Activated CD8-positive, alpha-beta memory T cell treated with anti-CD3 and anti-CD28 coated beads, Interleukin-2, amount 50 U/mL, for 48 hours (primary cell): ENCODE results near the gene CFAP20DC.
"Not testable (repeated sequence)": the region's sequence is repeated elsewhere in the genome, so short reads cannot be mapped to it uniquely, and the experiment has no call there.

Experiments
- DNase-seq: peaks from one replicate; pipeline ENCODE4 v3.0.0-alpha.2; 2020

Gene CFAP20DC

DNA sequence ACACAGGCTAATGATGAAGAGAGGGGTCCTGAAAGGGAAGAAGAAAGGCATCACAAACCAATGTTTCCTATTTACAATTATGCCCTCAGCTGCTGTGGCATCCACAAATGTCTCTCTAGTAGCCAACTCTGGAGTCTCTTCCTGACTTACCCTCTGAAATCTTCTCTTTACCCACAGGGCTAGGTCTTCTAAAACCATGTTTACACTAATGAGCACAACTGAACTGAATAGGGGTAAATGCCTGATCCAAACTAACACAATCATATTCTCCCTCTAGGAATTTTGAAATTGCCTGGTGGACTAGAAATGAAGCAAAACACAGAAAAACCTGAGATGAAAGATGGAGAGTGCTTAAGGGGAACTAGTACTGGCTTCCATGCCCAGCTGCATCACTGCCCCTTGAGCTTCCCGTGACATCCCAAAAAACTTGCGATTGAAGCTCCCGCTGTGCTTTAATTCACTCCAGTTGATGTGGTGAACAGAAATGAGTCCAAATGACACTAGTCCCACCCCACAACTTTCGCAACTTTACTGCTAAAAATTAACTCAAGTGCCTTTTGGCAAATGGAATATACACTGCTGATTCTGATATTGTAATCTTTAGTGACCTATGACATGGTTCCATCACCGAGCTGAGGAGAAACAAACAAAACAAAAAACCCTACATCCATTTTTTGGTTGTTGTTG, 32.8 kb downstream of the CFAP20DC start:
- DNase-seq = no peak

DNA sequence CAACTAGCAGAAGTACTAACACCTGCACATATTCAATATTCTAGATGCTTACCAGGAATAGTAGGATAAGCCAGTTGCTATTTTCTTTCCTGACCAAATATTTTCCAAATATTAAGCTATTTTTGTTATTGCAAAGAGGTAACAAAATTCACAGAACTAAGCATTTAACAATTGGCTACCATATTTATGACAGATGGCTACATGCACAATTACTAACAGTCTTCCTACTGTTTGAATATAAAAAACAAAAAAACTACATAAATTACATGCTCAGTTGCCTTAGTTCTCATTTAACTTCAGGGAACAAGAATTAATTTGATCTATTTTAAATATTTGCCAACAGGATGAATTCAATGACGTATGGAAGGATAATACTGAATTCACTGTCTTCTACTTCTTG, 36.2 kb downstream of the CFAP20DC start:
- no peak for DNase-seq

GRCh38 chr3:59006634-59007517, 42.9 kb downstream of the CFAP20DC start:
- DNase-seq = no peak

GRCh38 chr3:59001675-59002074, 48.1 kb downstream of the CFAP20DC start:
- no peak for DNase-seq

DNA sequence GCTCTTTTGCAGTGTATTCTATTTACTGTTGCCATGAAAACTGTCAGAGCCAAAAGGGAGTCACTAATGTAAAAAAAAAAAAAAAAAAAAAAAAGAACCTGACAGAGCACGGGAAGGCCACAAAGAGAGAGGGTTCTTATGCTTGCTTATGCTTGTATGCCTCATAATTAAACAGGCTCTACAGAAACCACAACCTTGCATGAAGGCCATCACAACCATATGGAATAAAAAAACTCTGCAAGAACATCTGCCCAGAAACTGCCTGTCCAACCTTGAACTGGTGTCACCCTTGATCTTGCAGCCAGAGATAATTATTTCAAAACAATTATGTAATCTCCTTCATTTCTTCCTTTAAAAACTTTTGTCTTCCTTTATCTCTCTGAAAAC, 50.1 kb downstream of the CFAP20DC start:
- DNase-seq = no peak

DNA sequence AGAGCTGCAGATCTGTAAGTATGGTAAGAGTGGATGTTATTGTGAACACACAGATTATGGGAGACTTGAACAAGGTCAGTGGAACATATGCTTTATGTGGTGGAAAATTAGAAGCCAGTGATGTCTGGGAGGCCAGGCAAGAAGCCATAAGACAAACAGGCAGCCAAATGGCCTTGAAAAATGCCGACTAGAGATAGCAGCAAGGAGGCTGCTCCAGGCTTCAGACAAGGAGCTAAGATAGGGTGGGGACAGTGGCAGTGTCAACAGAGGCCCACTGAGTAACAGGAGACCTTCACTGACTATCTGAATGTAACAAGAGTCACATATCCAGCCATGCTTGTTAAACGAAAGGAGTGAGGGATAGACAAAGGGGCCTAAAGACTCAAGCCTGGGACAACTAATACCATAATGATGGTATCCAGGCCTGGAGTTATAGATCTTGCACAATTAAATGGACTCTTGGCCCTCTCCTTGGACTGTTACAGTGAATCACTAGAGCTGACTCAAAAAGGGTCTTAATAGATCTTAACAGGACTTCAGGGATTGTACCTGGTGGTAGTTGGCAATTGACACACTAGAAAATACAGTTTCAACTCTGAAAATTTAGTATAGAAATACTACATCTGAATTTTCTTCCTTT, 50.6 kb downstream of the CFAP20DC start:
- DNase-seq = no peak

DNA sequence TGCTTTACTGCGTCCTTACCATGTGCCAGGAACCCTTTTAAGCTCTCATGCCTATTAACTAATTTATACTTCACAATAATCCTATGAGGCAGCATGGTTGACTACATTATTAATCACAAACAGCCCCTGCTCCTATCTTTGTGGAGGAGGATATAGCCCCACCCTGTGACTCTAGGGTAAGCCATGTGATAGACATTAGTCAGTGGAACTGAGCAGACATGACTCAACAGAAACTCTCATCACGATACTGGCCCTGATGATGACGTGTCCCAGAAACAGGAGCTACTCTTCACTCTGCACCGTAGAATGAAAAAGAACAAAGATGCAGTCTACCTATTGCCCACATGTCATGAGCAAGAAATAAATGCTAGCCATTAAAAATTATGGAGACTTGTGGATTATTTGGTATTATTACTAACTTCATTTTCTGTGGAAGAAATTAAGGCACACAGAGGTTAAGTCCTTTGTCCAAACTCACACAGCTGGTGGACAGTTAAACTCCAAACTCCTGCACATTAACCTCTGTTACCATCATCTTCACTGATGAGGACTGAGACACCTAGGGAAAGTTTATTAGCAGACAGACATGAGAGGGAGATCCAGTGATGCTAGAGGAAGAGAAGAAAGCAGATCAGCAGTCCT, 51.2 kb downstream of the CFAP20DC start:
- no peak for DNase-seq

DNA sequence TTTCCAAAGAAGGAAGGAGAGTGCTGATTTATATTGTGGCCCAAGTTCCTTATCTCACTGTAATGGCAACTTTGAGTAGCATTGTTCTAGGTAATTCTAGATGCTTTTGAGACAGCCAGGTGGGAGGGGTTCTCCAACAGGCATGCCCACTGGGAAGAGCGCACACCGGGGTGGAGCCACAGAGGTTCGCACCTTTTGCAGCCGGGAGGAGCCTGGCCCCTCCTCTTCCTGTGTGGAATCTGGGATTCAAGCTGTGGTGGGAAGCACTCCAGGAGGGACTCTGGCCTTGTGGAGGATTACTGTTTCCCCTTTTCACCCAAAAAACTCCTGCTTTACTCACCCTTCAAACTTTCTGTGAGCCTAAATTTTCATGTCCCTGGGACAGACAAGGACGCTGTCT, 53.1 kb downstream of the CFAP20DC start:
- DNase-seq = no peak

DNA sequence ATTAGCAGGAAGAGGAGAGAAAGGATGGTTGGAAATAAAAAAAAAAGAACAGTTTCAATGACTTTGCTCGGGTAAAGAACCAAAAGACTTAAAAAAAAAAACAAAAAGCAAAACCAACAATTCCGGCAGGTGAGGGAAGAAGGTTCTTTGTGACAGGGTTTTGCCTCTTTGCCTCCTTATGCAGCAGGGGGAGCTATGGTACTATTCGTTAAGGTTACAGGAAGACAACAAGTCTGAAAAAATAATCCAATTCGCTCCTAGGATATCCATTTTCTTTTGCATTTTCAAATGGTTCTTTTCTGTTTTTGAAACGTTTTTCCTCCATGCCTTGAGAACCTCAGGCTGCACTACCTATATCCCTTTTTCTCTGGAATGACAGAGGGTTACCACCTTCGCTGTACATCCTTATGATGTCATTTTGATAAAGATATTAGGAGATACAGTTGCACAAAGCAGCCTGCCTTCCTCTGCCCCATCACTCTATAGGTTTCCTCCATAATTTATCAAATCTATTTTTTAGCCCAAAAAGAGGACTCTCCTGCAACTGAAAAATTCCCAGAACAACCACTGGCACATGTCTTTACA, 55.0 kb downstream of the CFAP20DC start:
- no peak for DNase-seq

DNA sequence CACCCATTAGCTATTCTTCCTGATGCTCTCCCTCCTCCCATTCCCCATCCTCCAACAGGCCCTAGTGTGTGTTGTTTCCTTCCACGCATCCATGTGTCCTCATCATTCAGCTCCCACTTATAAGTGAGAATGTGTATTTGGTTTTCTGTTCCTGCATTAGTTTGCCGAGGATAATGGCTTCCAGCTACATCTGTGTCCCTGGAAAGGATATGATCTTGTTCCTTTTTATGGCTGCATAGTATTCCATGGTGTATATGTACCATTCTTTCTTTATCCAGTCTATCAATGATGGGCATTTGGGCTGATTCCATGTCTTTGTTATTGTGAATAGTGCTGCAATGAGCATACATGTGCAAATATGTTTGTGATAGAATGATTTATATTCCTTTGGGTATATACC, 56.3 kb downstream of the CFAP20DC start:
- no peak for DNase-seq

GRCh38 chr3:58991623-58992022, 58.2 kb downstream of the CFAP20DC start:
- no peak for DNase-seq

DNA sequence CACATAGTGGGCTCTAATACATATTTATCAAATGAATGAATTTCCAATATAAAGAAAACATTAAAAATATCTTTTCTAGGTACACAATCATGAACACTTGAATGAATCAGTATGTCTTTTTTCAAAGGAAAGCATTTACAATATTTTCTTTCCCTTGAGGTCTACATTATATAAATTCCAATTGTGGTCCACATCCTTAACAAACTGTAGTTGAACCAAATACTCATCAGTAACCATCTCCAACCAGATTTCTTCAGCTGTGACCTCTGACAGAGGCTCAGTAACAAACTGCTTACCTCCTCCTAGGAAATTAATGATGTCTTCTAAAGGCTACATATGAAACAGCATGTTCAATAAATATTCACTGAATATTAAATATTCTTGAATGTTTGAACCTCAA, 58.8 kb downstream of the CFAP20DC start:
- no peak for DNase-seq

DNA sequence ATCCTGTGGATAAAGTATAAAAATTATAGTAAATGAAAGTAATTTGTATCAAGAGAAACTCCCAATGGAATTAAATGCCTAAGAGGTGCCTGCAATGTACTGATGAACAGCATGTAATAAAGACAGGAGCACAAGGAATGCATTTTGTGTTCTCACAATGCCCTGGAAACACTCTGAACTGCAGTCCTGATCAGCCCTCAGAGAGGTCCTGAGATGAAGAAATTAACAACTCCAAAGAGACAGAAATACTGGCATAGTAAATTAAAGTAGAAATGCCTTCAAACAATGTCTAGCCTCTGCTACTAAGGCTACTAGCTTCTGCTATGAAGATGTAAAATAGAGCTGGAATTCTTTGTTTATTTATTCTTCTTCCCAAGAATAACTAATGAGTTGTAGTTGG, 59.9 kb downstream of the CFAP20DC start:
- DNase-seq = no peak

DNA sequence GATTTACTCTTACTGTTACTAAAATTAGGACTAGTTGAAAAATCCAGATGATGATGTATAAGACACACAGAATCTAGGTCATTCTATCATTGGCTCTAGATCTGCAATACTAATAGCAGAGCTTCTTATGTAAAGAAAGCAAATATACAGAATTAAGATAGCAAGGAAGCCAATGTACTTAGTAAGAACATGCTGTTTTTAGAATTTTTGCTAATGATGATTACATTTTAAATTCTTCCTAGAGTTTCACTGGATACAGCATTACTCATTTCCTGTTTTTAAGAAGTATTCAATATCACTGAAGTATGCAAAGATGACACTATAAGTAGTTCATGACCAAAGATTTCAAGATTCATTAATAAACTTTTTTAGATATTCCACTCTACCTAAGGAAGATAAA, 60.7 kb downstream of the CFAP20DC start:
- DNase-seq = no peak

GRCh38 chr3:58988041-58988440, 61.8 kb downstream of the CFAP20DC start:
- no peak for DNase-seq

DNA sequence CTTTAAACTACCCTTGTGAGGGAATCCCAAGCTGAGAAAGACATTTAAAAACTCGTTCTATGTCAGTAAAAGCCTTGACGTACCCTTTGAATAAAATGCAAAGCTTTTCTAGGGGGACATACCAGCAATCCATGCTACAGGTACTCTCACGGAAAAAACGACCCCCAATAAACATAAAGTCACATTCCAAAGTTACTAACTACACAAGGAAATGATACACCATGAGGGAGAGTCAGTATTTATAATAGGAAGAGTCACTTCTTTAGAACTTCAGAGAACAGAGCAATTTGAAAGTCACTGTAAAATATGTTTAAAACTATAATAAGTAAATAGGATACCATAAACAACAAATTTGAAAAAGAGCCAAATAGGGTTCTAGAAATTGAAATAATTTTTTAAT, 63.2 kb downstream of the CFAP20DC start:
- no peak for DNase-seq

DNA sequence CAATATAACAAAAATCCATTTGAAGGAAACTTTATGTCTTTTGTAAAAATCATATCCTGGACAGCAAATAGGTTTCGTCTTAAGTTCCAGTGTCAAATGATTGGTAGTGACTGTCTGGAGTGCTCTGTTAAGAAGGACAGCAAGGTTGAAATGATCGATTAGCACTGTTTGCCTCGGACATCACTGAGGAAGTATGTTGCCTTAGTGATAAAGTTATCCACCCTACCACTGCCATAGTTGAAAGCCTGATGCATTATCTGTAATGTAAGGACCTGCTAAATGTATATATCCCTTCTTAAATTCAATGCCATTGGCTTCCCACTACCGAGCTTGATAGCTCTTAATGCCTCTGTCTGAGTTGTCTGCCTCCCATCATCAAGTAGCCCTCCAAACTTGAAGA, 70.0 kb downstream of the CFAP20DC start:
- DNase-seq = no peak

DNA sequence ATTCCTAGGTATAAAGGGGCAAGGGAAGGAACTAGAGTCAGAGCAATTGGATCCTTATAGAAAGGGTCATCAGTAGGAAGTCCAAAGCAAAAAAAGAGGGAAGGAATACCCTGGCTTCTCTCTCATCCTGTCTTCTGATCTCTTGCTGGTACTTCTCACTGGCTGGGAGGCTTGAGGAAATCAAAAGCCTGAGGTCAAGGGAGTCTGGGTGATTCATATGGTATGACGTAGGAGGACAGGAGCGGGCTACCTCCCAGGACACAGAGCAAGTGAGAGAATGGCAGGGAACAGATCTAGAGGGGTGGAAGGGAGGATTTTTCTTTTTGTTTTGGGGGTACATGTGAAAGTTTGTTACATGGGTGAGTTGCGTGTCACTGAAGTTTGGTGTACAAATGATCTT, 76.0 kb downstream of the CFAP20DC start:
- no peak for DNase-seq

DNA sequence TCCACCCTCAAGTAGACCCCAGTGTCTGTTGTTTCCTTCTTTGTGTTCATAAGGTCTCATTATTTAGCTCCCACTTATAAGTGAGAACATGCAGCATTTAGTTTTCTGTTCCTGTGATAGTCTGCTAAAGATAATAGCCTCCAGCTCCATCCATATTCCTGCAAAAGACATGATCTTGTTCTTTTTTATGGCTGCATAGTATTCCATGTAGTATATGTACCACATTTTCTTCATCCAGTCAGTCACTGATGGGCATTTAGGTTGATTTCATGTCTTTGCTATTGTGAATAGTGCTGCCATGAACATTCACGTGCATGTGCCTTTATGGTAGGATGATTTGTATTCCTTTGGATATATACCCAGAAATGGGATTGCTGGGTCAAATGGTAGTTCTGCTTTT, 82.0 kb downstream of the CFAP20DC start:
- DNase-seq = not testable (repeated sequence)

DNA sequence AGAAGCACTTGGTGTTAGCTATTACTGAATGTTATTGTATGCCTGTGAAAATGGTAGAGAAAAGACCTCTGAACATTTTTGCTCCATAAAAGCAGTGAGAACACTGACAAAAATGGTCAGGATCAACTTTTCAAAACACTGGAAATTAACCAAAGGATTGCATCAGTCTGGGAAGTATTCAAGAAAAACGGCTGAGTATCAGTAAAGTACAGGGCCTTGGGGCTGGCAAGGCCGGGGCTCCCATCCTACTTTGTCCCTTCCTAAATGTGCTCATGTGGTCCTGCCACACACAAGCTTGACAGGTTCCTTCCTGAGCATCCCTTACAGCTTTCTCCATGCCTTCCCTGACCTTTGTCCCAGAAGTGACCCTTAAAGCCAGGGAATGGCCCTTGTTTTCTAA, 84.0 kb downstream of the CFAP20DC start:
- DNase-seq = no peak

GRCh38 chr3:58963928-58964503, 85.8 kb downstream of the CFAP20DC start:
- no peak for DNase-seq

GRCh38 chr3:58962816-58963215, 87.0 kb downstream of the CFAP20DC start:
- no peak for DNase-seq
